ENCODE measurements around the gene NOXO1.
"Not testable (repeated sequence)": the region's sequence is repeated elsewhere in the genome, so short reads cannot be mapped to it uniquely, and the experiment has no call there.

NOXO1 gene, protein sequence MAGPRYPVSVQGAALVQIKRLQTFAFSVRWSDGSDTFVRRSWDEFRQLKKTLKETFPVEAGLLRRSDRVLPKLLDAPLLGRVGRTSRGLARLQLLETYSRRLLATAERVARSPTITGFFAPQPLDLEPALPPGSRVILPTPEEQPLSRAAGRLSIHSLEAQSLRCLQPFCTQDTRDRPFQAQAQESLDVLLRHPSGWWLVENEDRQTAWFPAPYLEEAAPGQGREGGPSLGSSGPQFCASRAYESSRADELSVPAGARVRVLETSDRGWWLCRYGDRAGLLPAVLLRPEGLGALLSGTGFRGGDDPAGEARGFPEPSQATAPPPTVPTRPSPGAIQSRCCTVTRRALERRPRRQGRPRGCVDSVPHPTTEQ

DNA sequence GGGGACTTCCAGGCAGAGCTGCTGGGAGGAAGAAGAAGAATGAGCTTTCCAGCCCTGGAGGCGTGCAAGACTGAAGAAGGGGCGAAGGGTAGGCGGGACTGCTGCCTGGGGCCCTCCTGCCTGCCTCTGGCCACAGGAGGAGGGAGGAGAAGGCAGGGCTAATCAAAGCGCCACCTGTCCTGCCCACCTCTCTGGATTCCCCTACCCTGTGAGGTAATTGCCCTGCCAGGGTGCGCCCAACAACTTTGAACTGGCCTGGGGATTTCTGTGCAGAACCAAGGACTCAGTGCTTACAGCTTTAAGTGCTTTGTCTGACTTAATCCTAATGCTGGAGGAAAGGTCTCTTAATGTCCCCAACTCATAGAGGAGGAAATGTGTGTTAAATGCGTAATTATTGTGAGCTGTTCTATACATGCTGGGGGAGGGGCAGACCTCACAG, at the start of gene NOXO1:
Gene NOXO1, minus strand, starts transcription at position 72 of the 439 bp plus-strand sequence. CDS start 290 bp downstream, outside the sequence.
- no peak for DNase-seq

DNA sequence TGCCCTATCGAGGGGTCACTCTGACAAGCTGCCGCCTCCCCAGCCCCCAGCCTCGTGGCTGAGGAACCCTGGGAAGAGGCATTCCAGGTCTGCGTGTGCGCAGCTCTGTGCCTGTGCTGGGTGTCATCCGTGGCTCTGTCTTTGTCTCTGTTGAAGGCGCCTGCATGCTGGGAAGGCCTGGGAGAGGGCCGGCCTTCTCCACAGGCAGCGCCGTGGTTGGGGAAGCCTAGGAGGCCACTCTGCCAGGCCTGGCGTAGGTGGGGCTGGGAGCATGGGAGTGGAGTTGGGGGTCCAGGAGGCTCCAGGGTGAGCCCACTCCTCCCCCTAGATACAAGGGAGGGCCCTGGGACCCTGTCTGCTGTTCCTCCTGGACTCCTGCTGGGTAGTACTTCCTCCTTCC, 48.8 kb upstream of the NOXO1 start:
- no peak for DNase-seq

- no peak for DNase-seq
These were observed 48.1 kb upstream of the NOXO1 start for GRCh38 chr16:2029350-2029749.

- DNase-seq: no peak
These were observed 47.5 kb upstream of the NOXO1 start for GRCh38 chr16:2028620-2029220.

DNA sequence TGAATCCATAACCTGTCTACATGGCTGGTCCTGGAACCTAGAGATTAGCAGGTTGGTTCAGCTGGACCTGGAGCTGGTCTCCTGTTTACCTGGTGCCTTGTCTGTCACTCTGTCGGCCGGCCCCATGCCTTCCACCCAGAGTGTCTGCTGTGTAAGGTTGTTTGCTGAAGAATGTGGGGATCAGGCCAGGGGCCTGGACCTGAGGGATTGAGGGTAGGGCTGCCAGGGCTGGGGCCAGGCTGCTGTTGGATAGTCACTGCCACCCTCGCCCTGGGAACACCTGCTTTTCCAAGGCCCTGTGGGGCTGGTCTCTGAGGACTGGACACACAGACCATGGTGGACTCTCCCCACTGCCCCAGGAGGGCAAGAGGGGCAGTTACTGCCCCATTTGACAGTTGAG, 46.9 kb upstream of the NOXO1 start:
- DNase-seq: no peak

- DNase-seq: peak; percentile 31
These were observed 46.0 kb upstream of the NOXO1 start for GRCh38 chr16:2027024-2028010.

GRCh38 chr16:2026461-2027023, 45.3 kb upstream of the NOXO1 start, which contains the start of gene NHERF2:
Gene NHERF2 (plus strand): TSS chr16:2026902. CDS start chr16:2027006, 104 bp downstream.
- peak; percentile 64 for DNase-seq

DNA sequence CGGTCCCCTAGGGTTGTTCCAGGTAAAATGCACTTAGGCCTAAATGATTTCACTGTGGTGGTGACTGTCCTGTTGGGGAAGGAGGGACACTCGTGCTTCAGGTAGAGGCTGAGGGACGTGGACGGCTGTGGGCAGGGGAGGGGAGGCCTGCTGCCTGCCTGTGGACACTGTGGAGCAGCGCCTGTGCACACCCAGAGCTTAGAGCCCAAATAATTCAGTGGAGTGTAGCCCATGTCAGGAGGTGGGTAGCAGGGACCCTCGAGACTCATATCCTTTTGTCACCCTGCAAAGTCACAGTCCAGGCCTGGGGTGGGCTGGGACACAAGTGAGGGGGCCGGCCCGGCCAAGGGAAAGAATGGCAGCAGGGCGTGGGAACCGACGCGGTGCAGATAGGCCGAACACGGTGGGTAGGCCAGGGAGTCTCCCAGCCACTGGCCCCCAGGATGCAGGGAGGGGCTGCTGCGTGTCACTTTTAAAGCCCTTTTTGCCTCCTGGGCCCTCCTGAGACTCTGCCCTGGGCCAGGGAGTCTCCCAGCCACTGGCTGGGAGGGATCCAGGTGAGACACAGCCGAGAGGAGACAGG, 44.7 kb upstream of the NOXO1 start:
- no peak for DNase-seq

DNA sequence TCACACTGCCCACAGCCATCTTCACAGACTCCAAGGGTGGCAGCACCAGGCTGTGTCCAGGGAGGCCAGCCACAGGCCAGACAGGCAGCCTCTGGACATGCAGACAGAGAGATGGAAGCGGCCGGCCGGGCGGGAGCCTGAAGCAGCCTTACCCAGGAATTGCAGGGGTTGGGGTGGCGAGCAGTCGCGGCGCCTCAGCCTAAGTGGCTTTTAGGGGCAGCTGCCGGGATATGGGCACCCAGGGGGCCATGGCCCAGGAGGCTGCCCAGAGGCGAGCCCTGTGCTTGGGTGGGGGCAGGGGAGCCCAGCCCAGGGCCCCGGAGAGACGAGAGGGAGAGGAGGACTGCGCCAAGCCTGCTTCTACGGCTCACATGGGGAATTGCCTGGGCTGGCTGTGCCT, 44.0 kb upstream of the NOXO1 start:
- DNase-seq: no peak

DNA sequence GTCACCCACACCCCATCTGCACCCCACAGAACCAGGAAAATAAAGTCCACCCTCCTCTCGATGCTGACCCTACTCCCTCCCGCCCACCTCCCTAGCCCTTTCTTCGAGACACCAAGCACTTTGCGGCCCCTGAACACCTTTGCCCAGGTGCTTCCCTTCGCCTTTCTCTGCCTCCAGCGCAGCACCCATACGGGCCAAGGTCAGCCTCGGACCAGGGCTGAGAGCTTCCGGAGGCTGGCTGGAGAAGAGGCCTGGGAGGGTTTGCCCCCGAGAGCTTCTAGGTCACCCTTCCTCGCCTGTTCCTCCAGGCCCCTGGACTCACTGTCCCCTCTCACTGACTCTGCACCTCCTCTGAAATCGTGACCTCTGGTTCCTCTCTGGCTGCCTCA, 42.8 kb upstream of the NOXO1 start:
- DNase-seq: no peak

GRCh38 chr16:2023092-2024031, 42.1 kb upstream of the NOXO1 start:
- DNase-seq: peak; percentile 95

GRCh38 chr16:2022723-2023091, 41.4 kb upstream of the NOXO1 start:
- peak; percentile 28 for DNase-seq

GRCh38 chr16:2019921-2020831, 38.9 kb upstream of the NOXO1 start:
- no peak for DNase-seq

GRCh38 chr16:2019518-2019920, 38.2 kb upstream of the NOXO1 start, which contains the start of gene NPW:
Gene NPW (plus strand): TSS chr16:2019785.
- DNase-seq: peak; percentile 26

DNA sequence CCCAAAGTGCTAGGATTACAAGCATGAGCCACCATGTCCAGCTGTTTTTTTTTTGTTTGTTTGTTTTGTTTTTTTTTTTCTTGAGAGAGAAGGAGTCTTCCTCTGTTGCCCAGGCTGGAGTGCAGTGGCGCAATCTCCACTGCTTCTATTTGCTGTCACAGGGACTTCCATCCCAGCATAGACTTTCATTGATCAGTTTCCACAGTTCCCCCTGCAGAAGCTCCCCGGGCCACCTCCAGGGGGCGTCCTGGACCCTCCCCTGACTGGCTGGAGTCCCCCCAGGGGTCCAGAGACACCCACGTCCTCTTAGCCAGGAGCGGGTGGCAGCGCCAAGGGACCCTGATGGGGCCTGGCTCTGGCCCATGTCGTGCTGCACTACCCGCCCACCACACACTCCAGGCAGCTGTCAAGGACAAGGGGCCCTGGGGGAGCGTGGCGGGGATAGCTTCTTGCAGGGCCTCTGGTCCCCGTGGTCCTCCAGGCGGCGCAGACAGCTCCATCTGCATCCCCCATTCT, 35.2 kb upstream of the NOXO1 start:
- DNase-seq: peak; percentile 40

DNA sequence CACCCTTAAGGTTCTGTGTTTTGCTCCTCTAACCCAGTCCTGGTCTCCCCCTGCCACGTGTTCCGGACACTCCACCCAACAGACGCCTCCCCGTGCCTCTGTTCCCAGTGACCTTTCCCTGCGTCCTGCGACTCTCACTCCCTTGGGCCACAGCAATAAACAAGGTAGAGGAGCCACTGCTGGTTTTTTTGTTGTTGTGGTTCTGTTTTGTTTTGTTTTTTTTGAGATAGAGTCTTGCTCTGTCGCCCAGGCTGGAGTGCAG, 34.6 kb upstream of the NOXO1 start:
- no peak for DNase-seq

GRCh38 chr16:2015117-2015946, 34.1 kb upstream of the NOXO1 start:
- DNase-seq: no peak

GRCh38 chr16:2013527-2013926, 32.3 kb upstream of the NOXO1 start:
- no peak for DNase-seq

- not testable (repeated sequence) for DNase-seq
These were observed 30.5 kb upstream of the NOXO1 start for GRCh38 chr16:2011726-2012125.

Measured in CD4-positive, alpha-beta T cell treated with Interleukin-6 for 4 hours (primary cell).